Right lobe of liver (tissue), 6 donors: ENCODE results near the gene RPL36AL. TPM values are rescaled to one million over a fixed set of nuclear protein-coding genes. Genes with fewer than 3 reads are reported as not detected.
"Not testable (repeated sequence)": the region's sequence is repeated elsewhere in the genome, so short reads cannot be mapped to it uniquely, and the experiment has no call there.

Source experiments
- ATAC-seq, 4 donors: fragments of 200-7000 bp; cut with Tn5 transposase; one replicate each; pipeline ENCODE4 v1.9.1; 2020; ENCODE audit warnings: mild to moderate bottlenecking in 4 of 4, moderate library complexity in 4 of 4
- DNase-seq, 3 donors: peaks; one replicate each; pipeline ENCODE4 v3.0.0-alpha.2; 2020
- H3K27ac ChIP-seq, 3 donors: fragments of 200-600 bp; one replicate each; pipeline ENCODE4 v1.8.0; 2022
- H3K27me3 ChIP-seq, 2 donors: fragments of 200-600 bp; one replicate each; pipeline ENCODE4 v1.8.0; 2022
- H3K36me3 ChIP-seq, 4 donors: fragments of 200-600 bp; sonication (generic) in 1 of 4; one replicate each; pipeline versions ENCODE4 v1.5.1 to v1.8.0; 2017 to 2022; ENCODE audit warnings: control low read depth in 1 of 4
- H3K4me1 ChIP-seq, 4 donors: fragments of 200-600 bp; sonication (generic) in 1 of 4; one replicate each; pipeline versions ENCODE4 v1.5.1 to v1.8.0; 2017 to 2022; ENCODE audit warnings: control low read depth in 1 of 4
- H3K4me3 ChIP-seq, 3 donors: fragments of 200-600 bp; one replicate each; pipeline ENCODE4 v1.8.0; 2022
- H3K9me3 ChIP-seq, 4 donors: fragments of 200-600 bp; sonication (generic) in 1 of 4; one replicate each; pipeline versions ENCODE4 v1.5.1 to v1.8.0; 2017 to 2022; ENCODE audit warnings: control low read depth in 1 of 4
- POLR2A ChIP-seq: fragments of 450-650 bp; IDR thresholded peaks from one replicate; pipeline ENCODE4 v1.6.1; 2017; ENCODE audit warnings: antibody characterized with exemption, mild to moderate bottlenecking
- WGBS: methylation state at CpG from one replicate; pipeline ENCODE4 v1.1.6; 2018; ENCODE audit warnings: low coverage, low lambda C conversion rate; ENCODE audit not compliant: insufficient coverage; ENCODE audit errors: missing lambda C conversion rate; 5-methylcytosine and 5-hydroxymethylcytosine counted together
- intact Hi-C, 2 donors: fragments of 100-400 bp; cut with DNase I; formaldehyde crosslinking; loops; one replicate each; pipeline versions ENCODE4 v1.11.2 to v1.14.1; 2022
- total RNA-seq, 6 experiments: library from RNA; depleted of rRNA in 2 of 6; stranded (reverse); fragments of >200 nt in 2 of 6; fragmentation: NEBNext Ultra II Directional in 3 of 6; extraction: Animal tissue kit (Norgen Biotek cat#: 25700) in 3 of 6; gene quantifications; one replicate each; pipeline versions ENCODE4 v1.1.0 to v1.2.4, GENCODE V29; 2016 to 2023
- TF ChIP-seq, protein P1 (sequence below), 4 donors: fragments of 200-600 bp in 3 of 4; fragments of 450-650 bp in 1 of 4; IDR thresholded peaks; one replicate each; pipeline versions ENCODE4 v1.5.1 to v1.8.0; 2016 to 2022; ENCODE audit warnings: antibody characterized with exemption in 4 of 4, mild to moderate bottlenecking in 2 of 4
- donor health status: DM: no; HTN: yes; CAD: no.
- donor health status: DM: no; HTN: no; CAD: no.
- donor health status: DM: no; HTN: no; CAD: no.
- donor health status: DM: no; HTN: yes; CAD: no.
- donor health status: DM: no; HTN: yes; CAD: no.

The RPL36AL gene
- total RNA-seq, 6 experiments from 2014 or later, result 67.4 to 157 (median 82.7) TPM

DNA sequence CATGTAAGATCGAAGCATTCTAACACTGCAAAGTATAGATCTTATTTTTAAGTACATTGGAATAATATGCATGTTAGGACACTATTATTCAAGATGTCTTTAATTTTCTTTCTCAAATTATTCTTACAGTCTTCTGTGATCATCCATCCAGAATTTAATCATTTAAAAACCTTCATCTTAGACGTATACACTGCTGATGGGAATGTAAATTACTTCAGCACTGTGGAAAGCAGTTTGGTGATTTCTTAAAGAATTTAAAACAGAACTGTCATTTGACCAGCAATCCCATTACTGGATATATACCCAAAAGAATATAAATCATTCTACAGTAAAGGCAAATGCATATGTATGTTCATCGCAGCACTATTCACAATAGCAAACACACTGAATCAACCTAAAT lies 31.0 kb downstream of the RPL36AL start:
- Histone ChIP-seq H3K4me3 (no peak overlapping the region), H3K27me3 (no peaks in the 10 kb centered on the region), H3K27ac (no peak overlapping the region), H3K4me1 (peaks cover 0 to 19% (median 3%) of the 10 kb centered on the region in 4 donors), H3K36me3 (peaks cover 0 to 2% (median under 1%) of the 10 kb centered on the region in 4 donors), H3K9me3 (no peaks in the 10 kb centered on the region)
- ATAC-seq (no peak), DNase-seq (no peak)
- 91% methylated on average over 3 of the region's 3 CpGs for WGBS
- TF ChIP-seq, protein P1, sequence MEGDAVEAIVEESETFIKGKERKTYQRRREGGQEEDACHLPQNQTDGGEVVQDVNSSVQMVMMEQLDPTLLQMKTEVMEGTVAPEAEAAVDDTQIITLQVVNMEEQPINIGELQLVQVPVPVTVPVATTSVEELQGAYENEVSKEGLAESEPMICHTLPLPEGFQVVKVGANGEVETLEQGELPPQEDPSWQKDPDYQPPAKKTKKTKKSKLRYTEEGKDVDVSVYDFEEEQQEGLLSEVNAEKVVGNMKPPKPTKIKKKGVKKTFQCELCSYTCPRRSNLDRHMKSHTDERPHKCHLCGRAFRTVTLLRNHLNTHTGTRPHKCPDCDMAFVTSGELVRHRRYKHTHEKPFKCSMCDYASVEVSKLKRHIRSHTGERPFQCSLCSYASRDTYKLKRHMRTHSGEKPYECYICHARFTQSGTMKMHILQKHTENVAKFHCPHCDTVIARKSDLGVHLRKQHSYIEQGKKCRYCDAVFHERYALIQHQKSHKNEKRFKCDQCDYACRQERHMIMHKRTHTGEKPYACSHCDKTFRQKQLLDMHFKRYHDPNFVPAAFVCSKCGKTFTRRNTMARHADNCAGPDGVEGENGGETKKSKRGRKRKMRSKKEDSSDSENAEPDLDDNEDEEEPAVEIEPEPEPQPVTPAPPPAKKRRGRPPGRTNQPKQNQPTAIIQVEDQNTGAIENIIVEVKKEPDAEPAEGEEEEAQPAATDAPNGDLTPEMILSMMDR (IDR thresholded peaks at IDR 0.05), result no peak
- TF ChIP-seq POLR2A, result no peak
- intact Hi-C loops, result no loop called here

DNA sequence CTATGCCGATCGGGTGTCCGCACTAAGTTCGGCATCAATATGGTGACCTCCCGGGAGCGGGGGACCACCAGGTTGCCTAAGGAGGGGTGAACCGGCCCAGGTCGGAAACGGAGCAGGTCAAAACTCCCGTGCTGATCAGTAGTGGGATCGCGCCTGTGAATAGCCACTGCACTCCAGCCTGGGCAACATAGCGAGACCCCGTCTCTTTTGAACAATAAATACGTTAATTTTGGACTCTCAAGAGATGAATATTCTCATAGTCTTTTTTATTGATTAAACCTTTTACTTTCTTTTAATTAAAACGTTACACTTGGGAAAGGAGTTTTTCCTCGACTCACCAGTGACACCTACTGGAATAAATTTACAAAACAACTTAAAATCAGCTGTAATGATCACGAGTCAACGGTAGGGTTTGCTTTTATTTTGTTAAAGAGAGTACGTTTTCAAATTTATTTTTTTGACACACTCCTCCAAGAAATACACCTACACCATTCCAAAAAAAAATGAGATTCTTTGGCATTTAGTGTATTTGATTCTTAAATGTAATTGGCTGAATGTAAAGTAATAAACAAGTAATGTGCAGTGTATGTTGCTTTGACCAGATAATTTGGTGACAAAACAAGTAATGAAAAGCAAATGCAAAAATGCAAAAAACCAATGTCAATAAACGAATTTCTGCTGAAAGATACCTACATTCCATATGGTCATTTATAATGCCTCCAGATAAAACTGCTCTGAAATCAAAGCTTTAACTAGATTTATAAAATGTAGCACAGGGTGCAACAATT lies 33.6 kb downstream of the RPL36AL start:
- intact Hi-C loops, result no loop called here
- peak overlapping the region; percentile 86 to 91 (median 87) for H3K27ac ChIP-seq
- H3K4me1 ChIP-seq, result peaks cover 0 to 26% (median 6%) of the 10 kb centered on the region in 4 donors
- DNase-seq, result no peak
- peak overlapping the region; percentile 20 to 99 (median 95) for H3K4me3 ChIP-seq
- TF ChIP-seq POLR2A, result no peak
- TF ChIP-seq, protein P1 (IDR thresholded peaks at IDR 0.05), result peak; percentile 85 to 90 (median 87)
- peak; percentile 63 to 72 (median 64) for ATAC-seq
- H3K9me3 ChIP-seq, result no peaks in the 10 kb centered on the region
- H3K27me3 ChIP-seq, result no peaks in the 10 kb centered on the region
- peaks cover 0 to 24% (median 8%) of the 10 kb centered on the region in 4 donors for H3K36me3 ChIP-seq
- WGBS, result under 1% methylated on average over 12 of the region's 21 CpGs

DNA sequence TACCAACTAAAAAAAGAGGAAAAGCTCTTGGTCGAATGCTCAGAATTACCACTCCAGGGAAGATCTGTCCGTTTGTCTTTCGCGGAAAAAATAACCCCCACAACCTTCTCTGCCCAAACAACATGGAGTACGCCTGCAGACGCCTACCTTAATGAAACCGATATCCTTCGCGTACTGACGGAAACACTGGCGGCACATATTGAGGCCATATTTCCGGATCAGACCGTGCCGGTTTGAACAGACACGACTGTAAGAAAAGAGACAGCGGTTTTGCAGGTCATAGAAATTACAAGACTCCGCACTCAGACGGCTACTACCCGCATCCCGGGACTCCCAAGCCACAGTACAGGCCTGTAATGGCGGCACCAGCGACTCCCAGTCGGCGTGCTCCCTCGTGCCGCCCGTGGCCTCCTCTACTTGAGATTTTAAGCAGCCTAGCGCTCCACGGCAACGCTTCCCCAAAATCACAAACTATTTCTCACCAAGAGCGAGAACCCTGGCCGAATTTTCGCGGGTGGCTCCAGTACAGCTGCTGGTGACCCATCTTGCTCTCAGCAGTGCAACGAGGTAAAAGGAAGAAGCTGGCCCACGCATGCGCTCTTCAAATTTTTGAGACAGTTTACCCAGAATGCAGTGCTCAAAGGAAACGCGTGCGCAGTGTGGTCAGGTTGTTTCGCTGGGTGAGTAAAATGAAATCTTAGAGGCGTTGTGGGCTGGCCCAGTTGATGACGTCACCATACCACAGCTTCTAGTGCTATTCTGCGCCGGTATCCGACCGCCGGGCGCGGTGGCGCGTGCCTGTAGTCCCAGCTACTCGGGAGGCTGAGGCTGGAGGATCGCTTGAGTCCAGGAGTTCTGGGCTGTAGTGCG lies 34.4 kb downstream of the RPL36AL start, which contains the start of gene RPS29:
Gene RPS29, minus strand, starts transcription at position 578 of the 870 bp plus-strand sequence. Its CDS starts 34 bp downstream, at position 544.
- Histone ChIP-seq H3K4me3 (peak within 1 kb of the TSS; percentile 83 to 99 (median 95)), H3K36me3 (peaks cover 0 to 24% (median 8%) of the 10 kb centered on the region in 4 donors), H3K4me1 (peaks cover 0 to 26% (median 6%) of the 10 kb centered on the region in 4 donors), H3K9me3 (no peaks in the 10 kb centered on the region), H3K27ac (peak within 1 kb of the TSS; percentile 86 to 91 (median 87)), H3K27me3 (no peaks in the 10 kb centered on the region)
- WGBS, result under 1% methylated on average over 28 of the region's 55 CpGs
- peak; percentile 95 to 98 (median 97) for DNase-seq
- intact Hi-C loops, result no loop called here
- ATAC-seq, result peak; percentile 89 to 97 (median 94)
- TF ChIP-seq, protein P1 (IDR thresholded peaks at IDR 0.05), result no peak
- peak; percentile 90 for TF ChIP-seq POLR2A

DNA sequence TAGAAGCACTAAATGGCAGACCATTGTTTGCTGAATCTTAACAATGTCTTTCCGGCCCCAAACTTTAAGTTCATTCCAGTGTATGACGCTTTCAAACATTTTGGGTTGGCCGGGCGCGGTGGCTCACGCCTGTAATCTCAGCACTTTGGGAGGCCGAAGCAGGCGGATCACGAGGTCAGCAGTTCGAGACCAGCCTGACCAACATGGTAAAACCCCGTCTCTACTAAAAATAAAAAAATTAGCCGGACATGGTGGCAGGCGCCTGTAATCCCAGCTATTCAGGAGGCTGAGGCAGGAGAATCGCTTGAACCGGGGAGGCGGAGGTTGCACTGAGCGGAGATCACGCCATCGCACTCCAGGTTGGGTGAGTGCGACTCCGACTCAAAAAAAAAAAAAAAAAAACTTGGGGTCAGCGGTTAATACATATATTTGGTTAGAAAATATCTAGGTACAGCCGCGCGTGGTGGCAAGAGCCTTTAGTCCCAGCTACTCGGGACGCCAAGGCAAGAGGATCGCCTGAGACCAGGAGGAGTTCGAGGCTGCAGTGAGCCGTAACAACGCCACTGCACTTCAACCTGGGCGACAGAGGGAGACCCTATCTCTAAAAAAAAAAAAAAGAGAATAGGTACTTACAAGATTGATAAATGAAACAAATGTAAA lies 35.3 kb downstream of the RPL36AL start:
- H3K9me3 ChIP-seq, ATAC-seq, DNase-seq, H3K27me3 ChIP-seq, intact Hi-C loops: not testable (repeated sequence)
- H3K27ac ChIP-seq, result peak overlapping the region; percentile 79 to 91 (median 86)
- H3K4me1 ChIP-seq, result peaks cover 0 to 26% (median 6%) of the 10 kb centered on the region in 4 donors
- peak overlapping the region; percentile 83 to 99 (median 95) for H3K4me3 ChIP-seq
- peaks cover 0 to 24% (median 8%) of the 10 kb centered on the region in 4 donors for H3K36me3 ChIP-seq
- 10% methylated on average over 32 of the region's 32 CpGs for WGBS
